A549 (cell line): ENCODE data around the gene LACTBL1. TPM values are rescaled to one million over a fixed set of nuclear protein-coding genes. Genes with fewer than 3 reads are reported as not detected.
"Not testable (repeated sequence)": the region's sequence is repeated elsewhere in the genome, so short reads cannot be mapped to it uniquely, and the experiment has no call there.

Experiments
- ATAC-seq, 2 experiments: fragments of 200-7000 bp in 1 of 2; fragments of >200 bp in 1 of 2; cut with Nextera tagmentation in 1 of 2; cut with Tn5 transposase in 1 of 2; 3 replicates each; pipeline versions ENCODE4 v1.8.0 to v1.9.1; 2018 to 2020; ENCODE audit warnings: mild to moderate bottlenecking in 1 of 2, moderate library complexity in 1 of 2
- CTCF ChIA-PET: fragments of 300-600 bp; sonication (Branson Sonifier 250); formaldehyde crosslinking; extraction: SDS; loops from one replicate; lab custom pipeline; 2021; ENCODE audit warnings: antibody characterized with exemption, inconsistent platforms; lab: Yijun Ruan, JAX
- POLR2A ChIA-PET: fragments of 350-600 bp; formaldehyde crosslinking; extraction: SDS; loops from one replicate; lab custom pipeline; 2021; ENCODE audit warnings: antibody characterized with exemption, inconsistent platforms; lab: Yijun Ruan, JAX
- DNase-seq, 2 experiments: peaks; one replicate each; pipeline versions ENCODE4 v3.0.0 to v3.0.0-alpha.2; 2011 to 2016; ENCODE audit warnings: low read depth in 1 of 2, low spot score in 1 of 2
- FAIRE-seq: peaks from 2 replicates; lab custom pipeline; 2011; peaks lifted over from hg19 to GRCh38; lab: Jason Lieb, UNC
- H3K27ac ChIP-seq, 2 experiments: fragments of >200 bp; sonication (Bioruptor Twin); formaldehyde crosslinking; 3 replicates each; pipeline ENCODE4 v1.5.1; 2016 to 2017
- H3K4me1 ChIP-seq: fragments of >200 bp; sonication (Bioruptor Twin); formaldehyde crosslinking; 3 replicates; pipeline ENCODE4 v1.6.1; 2016
- H3K4me2 ChIP-seq: fragments of >200 bp; sonication (Bioruptor Twin); formaldehyde crosslinking; 3 replicates; pipeline ENCODE4 v1.6.1; 2016
- H3K4me3 ChIP-seq: fragments of >200 bp; sonication (Bioruptor Twin); formaldehyde crosslinking; 3 replicates; pipeline ENCODE4 v1.5.1; 2016
- H3K9me3 ChIP-seq: fragments of >200 bp; sonication (Bioruptor Twin); formaldehyde crosslinking; 3 replicates; pipeline ENCODE4 v1.6.1; 2016
- CBX8 ChIP-seq: fragments of 200-600 bp; sonication (generic); IDR thresholded peaks from 2 replicates; pipeline ENCODE4 v1.6.1; 2016
- EHF ChIP-seq: fragments of 250-450 bp; sonication (Bioruptor Pico); IDR thresholded peaks from 2 replicates; pipeline ENCODE4 v1.5.0; 2020; ENCODE audit warnings: mild to moderate bottlenecking
- EP300 ChIP-seq, 2 experiments: fragments of >200 bp; sonication (Bioruptor Twin); formaldehyde crosslinking; IDR thresholded peaks; 2 replicates in 1 of 2; 3 replicates in 1 of 2; pipeline ENCODE4 v1.6.1; 2016 to 2017
- FOSB ChIP-seq: fragments of 250-450 bp; sonication (Bioruptor Pico); IDR thresholded peaks from 2 replicates; pipeline ENCODE4 v1.5.0; 2020; ENCODE audit warnings: mild to moderate bottlenecking, moderate library complexity
- FOSL2 ChIP-seq, 2 experiments: fragments of 450-650 bp in 1 of 2; fragments of >200 bp in 1 of 2; sonication (Bioruptor Twin) in 1 of 2; formaldehyde crosslinking; IDR thresholded peaks; 2 replicates each; pipeline versions ENCODE4 v1.5.0 to v1.6.1; 2016 to 2020; ENCODE audit warnings: mild to moderate bottlenecking in 1 of 2, moderate library complexity in 1 of 2
- FOXS1 ChIP-seq: fragments of 250-450 bp; sonication (Bioruptor Pico); IDR thresholded peaks from 2 replicates; pipeline ENCODE4 v1.5.0; 2020; ENCODE audit warnings: mild to moderate bottlenecking, moderate library complexity
- GATA3 ChIP-seq: IDR thresholded peaks from 2 replicates; pipeline ENCODE4 v1.6.1; 2012; ENCODE audit warnings: borderline replicate concordance
- HES2 ChIP-seq: fragments of >200 bp; sonication (Bioruptor Twin); formaldehyde crosslinking; IDR thresholded peaks from 2 replicates; pipeline ENCODE4 v1.6.1; 2016
- HEYL ChIP-seq: fragments of 250-450 bp; sonication (Bioruptor Pico); IDR thresholded peaks from 2 replicates; pipeline ENCODE4 v1.8.0; 2021; ENCODE audit warnings: mild to moderate bottlenecking, moderate library complexity
- JUN ChIP-seq, 2 experiments: fragments of >200 bp; sonication (Bioruptor Twin); formaldehyde crosslinking; IDR thresholded peaks; 2 replicates in 1 of 2; 3 replicates in 1 of 2; pipeline ENCODE4 v1.6.1; 2016 to 2017
- KDM5A ChIP-seq: fragments of 200-600 bp; sonication (generic); IDR thresholded peaks from 2 replicates; pipeline ENCODE4 v1.6.1; 2016; ENCODE audit warnings: antibody characterized with exemption, mild to moderate bottlenecking
- MAFK ChIP-seq: fragments of 450-650 bp; IDR thresholded peaks from 2 replicates; pipeline ENCODE4 v1.6.1; 2014; ENCODE audit not compliant: partially characterized antibody
- MAX ChIP-seq: IDR thresholded peaks from 2 replicates; pipeline ENCODE4 v1.6.1; 2012
- MAZ ChIP-seq: fragments of 150-350 bp; IDR thresholded peaks from 2 replicates; pipeline ENCODE4 v1.6.1; 2014; ENCODE audit warnings: antibody characterized with exemption, low read depth, low read length, borderline replicate concordance
- NPAS2 ChIP-seq: fragments of 250-450 bp; sonication (Bioruptor Pico); IDR thresholded peaks from 2 replicates; pipeline ENCODE4 v1.8.0; 2022; ENCODE audit warnings: mild to moderate bottlenecking, moderate library complexity, borderline replicate concordance
- POLR2A ChIP-seq: IDR thresholded peaks from 2 replicates; pipeline ENCODE4 v1.6.1; 2012; ENCODE audit warnings: mild to moderate bottlenecking, low read length
- SREBF2 ChIP-seq: fragments of 450-650 bp; IDR thresholded peaks from 2 replicates; pipeline ENCODE4 v1.6.1; 2014; ENCODE audit warnings: mild to moderate bottlenecking, moderate library complexity
- TP53 ChIP-seq: fragments of 250-450 bp; sonication (Bioruptor Pico); IDR thresholded peaks from 2 replicates; pipeline ENCODE4 v1.5.0; 2021; ENCODE audit warnings: mild to moderate bottlenecking, moderate library complexity
- ZC3H11A ChIP-seq: fragments of 450-650 bp; IDR thresholded peaks from 2 replicates; pipeline ENCODE4 v1.6.1; 2014; ENCODE audit warnings: antibody characterized with exemption, mild to moderate bottlenecking
- ZFP36 ChIP-seq: fragments of 450-650 bp; IDR thresholded peaks from 2 replicates; pipeline ENCODE4 v1.6.1; 2014; ENCODE audit warnings: borderline replicate concordance; ENCODE audit not compliant: partially characterized antibody
- WGBS: methylation state at CpG from one replicate; pipeline ENCODE4 v1.1.6; 2017; ENCODE audit errors: missing lambda C conversion rate; 5-methylcytosine and 5-hydroxymethylcytosine counted together
- polyA plus RNA-seq, 4 experiments: library from polyadenylated mRNA; depleted of rRNA in 3 of 4; stranded (reverse); fragments of >200 nt; fragmentation: RNase III in 1 of 4; extraction: RNeasy Plus Mini Kit Qiagen cat#74134 plus additional on column Dnase treatment in 1 of 4; gene quantifications; 2 replicates in 3 of 4; 3 replicates in 1 of 4; pipeline ENCODE4 v1.2.3, GENCODE V29; 2011 to 2017
- TF ChIP-seq, protein P1 (sequence below): IDR thresholded peaks from 2 replicates; pipeline ENCODE4 v1.6.1; 2012; ENCODE audit warnings: low read depth, borderline replicate concordance

Gene LACTBL1
- polyA plus RNA-seq, 2 of the 4 experiments (the other 2 are of a cell fraction): not detected

DNA sequence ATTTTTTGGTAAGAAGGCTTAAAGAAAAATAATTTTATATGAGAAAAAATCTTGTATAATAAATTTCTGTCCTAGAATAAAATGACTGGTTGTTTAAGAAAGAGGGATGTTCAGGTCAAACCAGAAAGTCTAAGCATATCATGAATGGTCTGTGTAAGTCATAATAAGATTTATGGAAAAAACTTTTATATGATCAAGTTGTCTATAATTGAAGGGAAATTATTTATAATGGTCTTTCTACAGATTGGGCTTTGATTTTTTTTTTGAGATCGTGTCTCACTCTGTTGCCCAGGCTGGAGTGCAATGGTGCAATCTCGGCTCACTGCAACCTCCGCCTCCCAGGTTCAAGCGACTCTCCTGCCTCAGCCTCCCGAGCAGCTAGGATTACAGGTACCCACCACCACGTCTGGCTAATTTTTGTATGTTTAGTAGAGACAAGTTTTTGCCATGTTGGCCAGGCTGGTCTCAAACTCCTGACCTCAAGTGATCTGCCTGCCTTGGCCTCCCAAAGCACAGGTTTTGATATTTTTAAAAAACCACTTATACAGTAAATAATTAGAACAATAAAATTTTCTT lies 20.6 kb upstream of the LACTBL1 start:
- H3K4me1 ChIP-seq, H3K27ac ChIP-seq, FAIRE-seq, H3K4me3 ChIP-seq, H3K4me2 ChIP-seq, POLR2A ChIA-PET, DNase-seq, ATAC-seq: not testable (repeated sequence)
- CTCF ChIA-PET: interaction anchor here (1.5 kb wide), 1 partner anchor 16 kb away, joined by 3 read pairs; no protein-coding TSS in a partner anchor
- 62% methylated on average over 6 of the region's 6 CpGs for WGBS
- H3K9me3 ChIP-seq: peaks cover 19% of the 10 kb centered on the region; the same call in 2 of the 3 replicates
- peak; percentile 75 for TF ChIP-seq ZFP36

DNA sequence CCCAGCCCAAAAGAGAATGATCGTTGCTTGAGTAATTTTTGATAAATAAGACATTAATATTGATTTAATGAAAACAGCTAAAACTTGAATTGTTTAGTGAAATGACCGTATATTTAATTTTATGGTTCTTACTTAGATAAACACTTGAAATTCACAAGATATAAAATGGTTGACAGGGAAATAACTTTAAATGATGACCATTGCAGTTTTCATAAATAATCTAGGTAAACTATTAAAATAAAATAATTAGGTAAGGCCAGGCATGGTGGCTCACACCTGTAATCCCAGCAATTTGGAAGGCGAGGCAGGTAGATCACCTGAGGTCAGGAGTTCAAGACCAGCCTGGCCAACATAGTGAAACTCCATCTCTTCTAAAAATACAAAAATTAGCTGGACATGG lies 19.7 kb upstream of the LACTBL1 start:
- FAIRE-seq, H3K4me2 ChIP-seq, H3K4me3 ChIP-seq, DNase-seq, H3K27ac ChIP-seq, ATAC-seq, POLR2A ChIA-PET, H3K4me1 ChIP-seq: not testable (repeated sequence)
- H3K9me3 ChIP-seq: peaks cover 19% of the 10 kb centered on the region; the same call in 2 of the 3 replicates
- CTCF ChIA-PET: interaction anchor here (1.5 kb wide), 1 partner anchor 15 kb away, joined by 3 read pairs; no protein-coding TSS in a partner anchor
- peak; percentile 51 for TF ChIP-seq MAFK
- 36% methylated on average over 3 of the region's 3 CpGs for WGBS

GRCh38 chr1:22983944-22984343 lies 11.3 kb upstream of the LACTBL1 start:
- TF ChIP-seq, protein P1, sequence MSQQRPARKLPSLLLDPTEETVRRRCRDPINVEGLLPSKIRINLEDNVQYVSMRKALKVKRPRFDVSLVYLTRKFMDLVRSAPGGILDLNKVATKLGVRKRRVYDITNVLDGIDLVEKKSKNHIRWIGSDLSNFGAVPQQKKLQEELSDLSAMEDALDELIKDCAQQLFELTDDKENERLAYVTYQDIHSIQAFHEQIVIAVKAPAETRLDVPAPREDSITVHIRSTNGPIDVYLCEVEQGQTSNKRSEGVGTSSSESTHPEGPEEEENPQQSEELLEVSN: no peak
- TF ChIP-seq HES2: no peak
- TF ChIP-seq POLR2A: no peak
- no peak for TF ChIP-seq JUN (IDR thresholded peaks at IDR 0.05)
- no peak for TF ChIP-seq FOSL2 (IDR thresholded peaks at IDR 0.05)
- TF ChIP-seq FOSL2 (CRISPR knock-in tag; IDR thresholded peaks at IDR 0.05): no peak
- no peak for TF ChIP-seq EHF (CRISPR knock-in tag)
- TF ChIP-seq TP53 (CRISPR knock-in tag): no peak
- no peak for TF ChIP-seq EP300 (IDR thresholded peaks at IDR 0.05)
- no peak for TF ChIP-seq GATA3
- no peak for TF ChIP-seq SREBF2
- no peak for TF ChIP-seq FOSB
- no peak for TF ChIP-seq FOXS1 (CRISPR knock-in tag)
- no peak for TF ChIP-seq HEYL (CRISPR knock-in tag)
- TF ChIP-seq KDM5A: no peak
- no peak for TF ChIP-seq CBX8
- no peak for TF ChIP-seq MAZ
- no peak for TF ChIP-seq ZC3H11A
- TF ChIP-seq MAX: no peak
- TF ChIP-seq NPAS2 (CRISPR knock-in tag): no peak
- DNase-seq (no peak), ATAC-seq (no peak), FAIRE-seq (no peak)
- CTCF ChIA-PET: interaction anchor here (0.6 kb wide), 1 partner anchor 87 kb away, joined by 3 read pairs; no protein-coding TSS in a partner anchor
- 67% methylated on average over 4 of the region's 4 CpGs for WGBS
- H3K9me3 ChIP-seq: no peaks in the 10 kb centered on the region
- no peak overlapping the region for H3K27ac ChIP-seq
- no peak overlapping the region for H3K4me2 ChIP-seq
- POLR2A ChIA-PET: no interaction called here
- peaks cover 17% of the 10 kb centered on the region for H3K4me1 ChIP-seq
- H3K4me3 ChIP-seq: no peak overlapping the region

DNA sequence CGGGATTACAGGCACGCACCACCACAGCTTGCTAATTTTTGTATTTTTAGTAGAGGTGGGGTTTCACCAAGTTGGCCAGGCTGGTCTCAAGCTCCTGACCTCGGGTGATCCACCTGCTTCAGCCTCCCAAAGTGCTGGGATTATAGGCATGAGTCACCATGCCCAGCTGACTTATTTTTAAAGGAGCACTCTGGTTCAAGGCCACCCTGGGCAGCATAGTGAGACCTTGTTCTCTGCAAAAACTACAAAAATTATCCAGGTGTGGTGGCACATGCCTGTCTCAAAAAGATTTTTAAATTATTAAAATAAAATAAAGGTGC lies 7.8 kb upstream of the LACTBL1 start:
- not testable (repeated sequence) for H3K4me2 ChIP-seq; TF ChIP-seq FOSL2 (IDR thresholded peaks at IDR 0.05)
- TF ChIP-seq FOSL2 (CRISPR knock-in tag; IDR thresholded peaks at IDR 0.05): peak; percentile 20; the same call in 1 of the 2 replicates
- TF ChIP-seq, all 56 proteins: peak for 1; not testable (repeated sequence) for 55
- 95% methylated on average over 2 of the region's 3 CpGs for WGBS
- POLR2A ChIA-PET: interaction anchor here (0.7 kb wide), 1 partner anchor 123 kb away, joined by 5 read pairs; no protein-coding TSS in a partner anchor
- Histone ChIP-seq H3K27ac (0 out of 6 replicates have a peak overlapping the region, but pooled peaks of 1 of the 2 experiments have one; percentile 43), H3K4me1 (peaks cover 34% of the 10 kb centered on the region)
- H3K9me3 ChIP-seq, FAIRE-seq, ATAC-seq, H3K4me3 ChIP-seq, DNase-seq: not testable (repeated sequence)
- CTCF ChIA-PET: interaction anchor here (1.2 to 1.5 kb wide), 2 partner anchors 185 to 204 kb away, joined by 3 read pairs; no protein-coding TSS in a partner anchor
